ENCODE results near the gene TMEM138.
A peak's percentile ranks its signal among the peaks of the same experiment; 100 is the strongest.

Gene TMEM138

DNA sequence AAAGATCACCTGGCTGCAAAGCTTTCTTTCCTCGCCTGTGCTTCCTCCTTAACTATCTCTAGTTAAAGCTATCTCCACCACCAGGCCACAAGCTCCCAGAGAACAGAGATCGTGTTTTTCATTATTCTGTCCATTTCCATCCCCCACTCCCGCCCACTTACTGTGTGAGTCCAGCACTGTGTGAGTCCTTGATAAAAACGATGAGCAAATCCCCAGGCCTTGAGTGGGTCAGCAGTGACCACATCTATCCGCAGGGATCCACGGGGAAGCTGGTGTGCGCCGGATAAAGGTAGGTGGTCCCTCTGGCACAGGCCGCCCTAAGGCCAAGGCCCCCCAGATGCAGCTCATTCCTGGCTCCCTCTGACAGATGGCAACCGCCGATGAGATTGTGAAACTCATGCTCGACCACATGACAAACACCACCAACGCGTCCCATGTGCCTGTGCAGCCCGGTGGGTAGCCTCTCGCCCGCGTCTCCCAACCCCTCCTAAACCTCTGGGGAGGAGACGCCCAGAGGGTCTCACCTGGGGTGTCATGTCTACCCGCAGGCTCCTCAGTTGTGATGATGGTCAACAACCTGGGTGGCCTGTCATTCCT lies 19.9 kb upstream of the TMEM138 start:
- no peak for DNase-seq

DNA sequence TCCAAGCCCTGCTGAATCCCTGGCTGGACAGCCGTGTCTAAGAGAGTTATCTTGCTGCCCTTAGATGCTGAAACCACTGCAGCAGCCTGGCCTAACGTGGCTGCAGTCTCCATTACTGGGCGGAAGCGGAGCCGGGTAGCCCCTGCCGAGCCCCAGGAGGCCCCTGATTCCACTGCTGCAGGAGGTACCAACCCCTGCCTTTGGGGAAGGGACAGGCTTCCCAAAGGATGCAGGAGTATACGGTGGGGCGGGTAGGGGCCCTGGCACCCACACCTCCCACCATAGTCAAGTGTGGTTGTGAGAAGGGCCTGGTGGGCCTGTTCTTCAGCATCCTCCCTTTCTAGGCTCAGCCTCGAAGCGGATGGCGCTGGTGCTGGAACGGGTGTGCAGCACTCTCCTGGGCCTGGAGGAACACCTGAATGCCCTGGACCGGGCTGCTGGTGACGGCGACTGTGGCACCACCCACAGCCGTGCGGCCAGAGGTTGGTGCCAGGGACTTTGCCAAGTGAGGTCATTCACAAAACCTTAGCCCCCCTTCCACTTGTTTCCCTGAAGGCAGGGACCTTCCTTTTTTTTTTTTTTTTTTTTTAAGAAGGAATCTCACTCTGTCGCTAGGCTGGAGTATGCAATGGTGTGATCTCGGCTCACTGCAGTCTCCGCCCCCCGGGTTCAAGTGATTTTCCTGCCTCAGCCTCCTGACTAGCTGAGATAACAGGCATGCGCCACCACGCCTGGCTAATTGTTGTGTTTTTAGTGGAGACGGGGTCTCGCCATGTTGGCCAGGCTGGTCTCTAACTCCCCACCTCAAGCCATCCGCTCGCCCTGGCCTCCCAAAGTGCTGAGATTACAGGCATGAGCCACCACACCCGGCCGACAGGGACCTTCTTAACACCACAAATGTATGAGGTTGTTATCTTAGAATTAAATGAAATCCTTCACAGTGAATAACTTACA lies 18.1 kb upstream of the TMEM138 start:
- DNase-seq: no peak

DNA sequence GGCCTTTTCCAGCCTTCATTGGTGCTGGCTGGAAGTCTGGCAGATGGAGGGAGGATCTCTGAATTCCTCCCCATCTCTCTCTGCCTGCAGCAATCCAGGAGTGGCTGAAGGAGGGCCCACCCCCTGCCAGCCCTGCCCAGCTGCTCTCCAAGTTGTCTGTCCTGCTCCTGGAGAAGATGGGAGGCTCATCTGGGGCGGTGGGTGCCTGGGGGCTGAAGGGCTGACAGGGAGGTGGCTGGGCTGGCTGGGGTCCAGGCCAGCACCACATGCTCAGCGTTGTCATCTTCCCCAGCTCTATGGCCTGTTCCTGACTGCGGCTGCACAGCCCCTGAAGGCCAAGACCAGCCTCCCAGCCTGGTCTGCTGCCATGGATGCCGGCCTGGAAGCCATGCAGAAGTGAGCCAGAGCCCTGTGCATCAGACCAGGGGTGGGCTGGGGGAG lies 17.0 kb upstream of the TMEM138 start:
- DNase-seq: no peak

DNA sequence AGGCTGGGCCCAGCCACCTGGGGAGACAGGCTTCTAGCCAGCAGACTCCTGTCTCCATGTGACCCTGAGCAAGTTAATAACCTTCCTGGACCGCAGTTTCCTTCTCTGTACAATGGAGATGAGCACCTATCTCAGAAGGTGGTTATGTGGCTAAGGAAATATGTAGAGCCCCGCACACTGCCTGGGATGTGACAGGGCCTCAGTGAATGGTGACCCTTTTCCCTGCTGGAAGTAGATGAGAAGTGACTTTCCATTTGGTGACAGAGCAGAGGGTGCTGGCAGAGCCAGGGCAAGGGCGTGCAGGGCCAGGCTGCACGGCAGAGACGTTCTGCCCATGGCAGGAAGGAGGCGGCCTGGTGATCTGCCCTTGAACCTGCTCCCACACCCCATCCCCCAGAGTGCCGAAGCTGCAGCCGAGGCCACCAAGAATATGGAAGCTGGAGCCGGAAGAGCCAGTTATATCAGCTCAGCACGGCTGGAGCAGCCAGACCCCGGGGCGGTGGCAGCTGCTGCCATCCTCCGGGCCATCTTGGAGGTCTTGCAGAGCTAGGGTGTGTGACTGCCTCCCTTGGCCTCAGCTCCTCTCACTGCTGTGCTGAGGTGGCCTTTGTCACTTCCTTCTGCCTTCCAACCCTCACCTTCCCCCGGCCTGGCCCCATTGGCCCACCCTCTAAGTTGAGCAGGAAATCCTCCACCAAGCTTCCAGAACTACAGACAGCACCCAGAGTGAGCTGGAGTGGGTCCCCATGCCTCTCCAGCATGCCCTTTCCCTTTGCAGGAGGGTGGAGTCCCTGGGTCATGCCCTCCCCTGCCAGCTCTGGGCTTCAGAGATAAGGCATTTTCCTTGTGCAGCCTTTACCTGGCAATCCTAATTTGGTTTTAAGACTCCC lies 16.0 kb upstream of the TMEM138 start:
- no peak for DNase-seq

DNA sequence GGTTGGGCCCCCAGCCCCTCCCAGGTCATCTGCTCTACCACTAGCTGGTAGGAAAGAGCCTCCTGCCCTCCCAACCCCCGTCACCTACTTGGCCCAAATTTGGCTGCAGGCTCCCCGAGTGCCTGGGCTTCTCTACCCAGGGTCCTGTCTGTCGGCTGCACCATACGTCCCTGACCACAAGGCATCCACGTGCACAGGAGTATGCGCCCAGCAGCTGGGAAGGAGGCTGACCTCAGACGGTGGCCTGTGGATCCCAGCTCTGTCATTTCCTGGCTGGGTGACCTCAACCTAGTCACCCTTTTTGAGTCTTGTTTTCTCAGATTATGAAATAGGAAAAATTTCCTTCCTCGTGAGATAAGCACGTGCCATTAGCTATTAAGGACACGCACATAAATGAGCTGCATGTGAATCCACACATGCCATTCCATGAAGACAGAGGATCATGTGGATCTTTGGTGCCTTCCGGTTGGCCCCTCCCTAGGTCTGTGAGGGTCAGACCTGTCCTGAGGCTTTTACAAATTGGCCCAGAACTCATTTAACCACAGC lies 14.2 kb upstream of the TMEM138 start:
- DNase-seq: no peak

DNA sequence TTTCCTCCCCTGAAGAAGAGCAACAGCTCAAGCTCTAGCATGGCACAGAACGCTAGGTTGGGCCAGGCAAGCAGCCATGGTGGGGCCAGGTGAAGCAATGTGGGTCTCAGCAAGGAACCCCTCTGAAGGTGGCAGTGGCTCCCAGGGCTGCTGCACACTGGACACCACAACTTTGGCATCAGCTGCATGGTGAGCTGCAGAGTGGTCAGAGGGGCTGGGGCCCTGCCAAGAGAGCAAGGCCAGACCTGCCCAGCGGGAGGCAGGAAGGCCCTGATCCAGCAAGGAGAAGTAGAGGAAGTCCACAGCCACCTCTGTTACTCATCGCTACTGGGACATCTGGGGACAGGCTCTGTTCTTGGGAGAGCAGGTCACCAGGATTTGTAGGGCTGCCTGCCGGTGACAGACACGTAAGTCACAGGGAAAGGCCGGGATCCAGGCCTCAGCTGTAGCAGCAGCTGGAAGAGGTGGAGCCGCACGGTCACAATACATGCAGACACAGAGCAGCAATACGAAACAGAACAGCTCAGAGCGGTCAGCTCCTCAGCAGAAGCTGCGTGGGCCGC lies 12.9 kb upstream of the TMEM138 start:
- DNase-seq: no peak

DNA sequence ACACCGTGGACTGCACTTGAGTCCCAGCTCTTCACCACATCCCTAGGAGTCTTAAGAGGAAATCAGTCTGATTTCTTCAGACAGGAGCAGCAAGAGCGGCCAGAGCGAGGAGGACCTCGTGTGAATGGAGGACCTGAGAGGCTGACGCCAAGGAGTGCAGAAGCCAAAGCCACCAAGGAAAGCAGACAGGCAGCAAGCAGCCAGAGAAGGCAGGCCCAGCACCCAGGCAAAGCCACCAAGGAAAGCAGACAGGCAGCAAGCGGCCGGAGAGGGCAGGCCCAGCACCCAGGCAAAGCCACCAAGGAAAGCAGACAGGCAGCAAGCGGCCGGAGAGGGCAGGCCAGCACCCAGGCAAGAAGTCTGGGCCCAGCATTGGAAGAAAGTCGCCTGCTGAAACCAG lies 12.3 kb upstream of the TMEM138 start:
- no peak for DNase-seq

DNA sequence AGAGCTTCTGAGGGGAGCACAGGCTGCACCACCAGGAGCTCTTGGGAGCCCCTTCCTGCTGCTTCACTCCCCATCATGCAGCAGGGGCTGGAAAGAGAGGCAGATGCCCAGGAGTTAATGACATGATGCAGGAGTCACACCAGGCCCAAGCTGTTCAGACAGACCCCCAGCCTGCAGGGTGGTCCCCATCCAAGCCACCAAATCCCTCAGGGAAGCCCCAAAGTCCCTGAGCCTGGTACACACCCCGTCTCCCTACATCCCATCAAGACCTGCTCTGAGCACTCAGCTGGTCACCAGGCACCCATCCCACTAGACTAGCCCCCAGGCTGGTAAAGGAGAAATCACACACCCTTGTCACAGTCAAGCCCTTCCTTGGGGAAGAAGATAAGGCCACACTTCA lies 11.8 kb upstream of the TMEM138 start:
- DNase-seq: no peak

DNA sequence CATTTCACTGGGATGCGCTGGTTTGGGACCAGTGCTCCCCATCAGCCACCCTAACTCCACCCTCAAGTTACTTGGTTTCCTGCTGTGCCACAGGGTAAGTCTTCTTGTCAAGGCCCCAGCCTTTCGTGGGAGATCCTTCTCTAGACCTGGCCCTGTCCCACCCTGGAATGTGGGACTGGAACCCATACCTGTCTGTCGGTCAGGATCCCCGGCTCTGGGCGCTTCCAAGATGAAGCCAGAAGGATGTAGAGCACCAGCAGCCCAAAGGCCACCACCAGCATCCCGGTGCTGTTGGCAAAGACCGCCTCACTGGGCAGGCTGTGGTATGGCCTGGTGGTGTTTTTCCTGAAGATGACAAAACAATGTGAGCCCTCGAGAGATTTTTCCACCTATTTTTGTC lies 11.4 kb upstream of the TMEM138 start:
- no peak for DNase-seq

DNA sequence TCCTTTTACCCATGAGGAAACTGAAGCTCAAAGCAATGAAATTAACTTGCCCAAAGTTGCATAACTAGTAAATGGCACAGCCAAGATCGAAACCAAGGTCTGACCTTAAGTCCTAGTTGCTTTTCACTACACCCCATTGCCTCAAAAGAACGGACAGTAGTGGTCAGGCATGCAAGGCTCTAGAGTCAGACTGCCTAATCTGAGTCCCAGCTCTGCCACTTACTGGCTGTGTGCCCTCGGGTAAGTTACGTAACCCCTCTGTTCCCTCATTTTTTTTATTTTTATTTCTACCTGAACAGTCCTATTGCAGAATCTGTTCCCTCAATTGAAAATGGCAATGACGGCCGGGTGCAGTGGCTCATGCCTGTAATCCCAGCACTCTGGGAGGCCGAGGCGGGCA lies 10.1 kb upstream of the TMEM138 start:
- no peak for DNase-seq

DNA sequence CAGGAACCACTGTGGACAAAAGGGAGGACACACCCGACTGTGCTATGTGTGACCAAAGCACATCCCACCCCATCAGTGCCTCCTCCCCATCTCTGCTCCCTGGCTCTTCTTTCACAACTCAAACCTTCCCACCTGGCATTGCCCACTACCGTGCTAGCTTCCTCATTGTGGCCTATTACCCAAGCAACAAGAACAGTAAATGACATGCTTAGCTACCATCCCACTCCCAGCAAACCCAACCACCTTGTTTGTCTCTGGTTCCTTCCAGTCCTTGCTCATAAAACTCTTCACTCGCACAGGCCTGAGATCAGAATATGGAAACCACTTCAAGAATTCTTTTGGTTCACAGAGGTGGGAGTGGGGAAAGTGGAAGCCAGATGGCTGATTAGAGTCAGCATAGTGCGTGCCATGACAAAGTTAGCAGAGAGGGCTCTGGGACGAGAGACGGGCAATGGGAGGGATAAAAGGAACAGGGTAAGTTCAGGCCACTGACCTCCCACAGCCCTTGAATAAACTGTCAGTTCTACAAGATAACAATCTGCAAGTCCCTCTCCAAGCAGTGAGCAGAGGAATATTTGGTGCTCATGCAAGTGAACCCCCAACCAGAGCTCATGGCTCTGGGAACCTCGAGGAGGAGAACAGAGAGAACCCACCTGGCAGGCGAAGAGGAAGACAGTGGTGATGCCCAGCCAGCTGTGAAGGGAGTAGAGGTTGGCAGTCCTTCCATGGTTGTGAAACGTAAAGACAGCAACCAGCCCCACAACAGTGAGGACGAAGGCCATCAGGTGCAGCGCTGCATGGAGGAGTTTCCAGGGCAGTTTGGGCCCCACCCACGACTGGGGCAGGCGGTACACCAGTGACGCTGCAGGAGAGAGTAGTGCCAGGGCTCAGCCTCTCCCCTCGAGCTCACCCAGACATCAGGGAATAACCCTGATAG lies 8.8 kb upstream of the TMEM138 start:
- no peak for DNase-seq

DNA sequence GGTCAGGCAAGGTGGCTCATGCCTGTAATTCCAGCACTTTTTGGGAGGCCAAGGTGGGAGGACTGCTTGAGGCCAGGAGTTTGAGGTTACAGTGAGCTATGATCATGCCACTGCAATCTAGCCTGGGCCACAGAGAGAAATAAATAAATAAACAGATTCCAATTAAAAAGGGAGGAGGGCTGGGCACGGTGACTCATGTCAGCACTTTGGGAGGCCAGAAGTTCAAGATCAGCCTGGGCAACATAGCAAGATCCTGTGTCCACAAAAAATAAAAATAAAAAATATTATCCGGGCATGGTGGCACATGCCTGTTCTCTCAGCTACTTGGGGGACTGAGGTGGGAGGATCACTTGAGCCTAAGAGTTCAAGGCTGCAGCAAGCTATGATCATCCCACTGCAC lies 8.0 kb upstream of the TMEM138 start:
- no peak for DNase-seq

DNA sequence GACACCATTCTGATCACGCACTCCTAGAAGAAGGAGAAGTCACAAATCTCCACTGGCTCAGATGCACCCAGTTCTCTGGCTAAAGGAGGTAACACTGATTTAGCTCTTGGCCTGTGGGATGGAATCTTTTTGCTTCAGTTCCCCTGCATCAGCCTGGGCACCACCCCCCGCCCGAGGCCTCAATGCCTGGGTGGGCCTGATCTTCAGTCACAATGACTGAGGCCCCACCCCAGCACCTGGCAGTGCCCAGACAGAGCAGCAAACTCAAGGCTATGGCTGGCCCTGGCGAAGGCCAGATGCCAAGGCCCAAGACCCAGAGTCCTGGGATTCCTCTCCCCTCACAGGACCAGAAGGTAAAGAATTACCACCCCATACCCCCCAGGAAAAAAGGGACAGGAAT lies 5.5 kb upstream of the TMEM138 start:
- DNase-seq: no peak

DNA sequence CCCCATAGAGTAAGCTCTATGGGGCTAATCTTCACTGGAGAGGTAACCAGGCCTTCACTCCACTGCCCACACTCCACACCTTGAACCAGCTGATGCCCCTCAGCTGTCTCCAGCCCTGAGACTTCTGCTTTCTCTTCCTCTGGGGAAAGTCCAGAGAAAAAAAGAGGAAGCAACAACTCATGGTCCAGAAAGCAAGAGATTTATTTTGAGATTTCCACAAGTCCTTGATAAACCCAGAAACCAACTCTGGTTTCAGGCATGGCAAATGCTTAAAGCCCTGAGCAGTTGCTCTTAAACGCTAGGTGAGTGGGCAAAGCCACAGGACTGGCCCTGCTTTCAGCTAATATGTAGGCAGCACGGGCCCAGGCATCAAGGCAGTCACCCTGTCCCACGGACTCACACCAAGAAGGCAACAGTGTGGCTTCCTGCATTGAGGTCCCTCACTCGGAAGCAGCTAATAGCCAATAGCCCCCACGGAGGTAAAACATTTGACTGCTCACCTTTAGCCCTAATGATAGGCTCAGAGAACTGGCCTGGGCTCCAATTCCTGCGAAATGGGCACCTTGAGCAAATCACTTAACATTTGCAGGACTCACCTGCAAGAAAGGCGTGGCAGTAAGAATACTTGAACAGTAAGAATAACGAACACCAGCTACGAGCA lies 4.8 kb upstream of the TMEM138 start:
- peak; percentile 20 for DNase-seq

DNA sequence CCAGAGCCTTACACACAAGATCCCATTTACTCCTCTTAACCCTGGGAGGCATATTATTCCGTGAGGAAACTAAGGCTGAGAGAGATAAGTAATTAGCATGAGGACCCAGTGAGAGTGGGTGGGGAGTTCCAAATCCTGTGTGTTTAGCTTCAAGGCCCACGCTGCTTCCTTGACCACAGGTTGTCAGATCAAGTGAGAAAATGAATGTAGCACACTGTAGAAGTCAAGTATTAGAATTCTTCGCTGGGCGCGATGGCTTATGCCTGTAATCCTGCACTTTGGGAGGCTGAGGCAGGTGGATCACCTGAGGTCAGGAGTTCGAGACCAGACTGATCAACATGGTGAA lies 4.3 kb upstream of the TMEM138 start:
- no peak for DNase-seq

DNA sequence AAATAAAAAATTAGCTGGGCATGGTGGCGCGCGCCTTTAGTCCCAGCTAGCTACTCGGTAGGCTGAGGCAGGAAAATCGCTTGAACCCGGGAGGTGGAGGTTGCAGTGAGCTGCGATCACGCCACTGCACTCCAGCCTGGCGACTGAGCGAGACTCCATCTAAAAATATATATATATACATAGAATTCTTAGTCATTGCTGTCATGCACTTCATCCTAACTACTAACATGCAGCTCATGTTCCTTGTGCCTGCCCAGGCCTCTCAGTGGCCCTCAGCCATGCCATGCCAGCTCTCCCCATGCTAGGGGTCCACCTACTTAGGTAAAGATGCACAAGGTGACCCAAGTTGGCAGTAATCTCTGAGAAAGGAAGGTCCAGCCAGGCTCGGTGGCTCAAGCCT lies 3.6 kb upstream of the TMEM138 start:
- DNase-seq: no peak

DNA sequence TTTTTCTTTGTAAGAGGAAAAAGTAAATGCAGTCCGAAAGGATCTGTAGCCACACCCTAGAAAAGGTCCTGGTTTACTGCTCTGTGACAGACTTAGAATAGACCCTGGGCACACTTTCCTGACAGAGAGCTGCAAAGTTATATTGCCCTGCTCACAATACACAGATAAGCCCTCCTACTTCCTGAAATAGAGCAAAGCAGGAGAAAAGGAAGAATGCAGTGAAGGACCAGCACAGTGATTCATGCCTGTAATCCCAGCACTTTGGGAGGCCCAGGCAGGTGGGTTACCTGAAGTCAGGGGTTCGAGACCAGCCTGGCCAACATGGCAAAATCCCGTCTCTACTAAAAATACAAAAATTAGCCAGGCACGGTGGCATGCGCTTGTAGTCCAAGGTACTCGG lies 2.7 kb upstream of the TMEM138 start:
- DNase-seq: no peak

DNA sequence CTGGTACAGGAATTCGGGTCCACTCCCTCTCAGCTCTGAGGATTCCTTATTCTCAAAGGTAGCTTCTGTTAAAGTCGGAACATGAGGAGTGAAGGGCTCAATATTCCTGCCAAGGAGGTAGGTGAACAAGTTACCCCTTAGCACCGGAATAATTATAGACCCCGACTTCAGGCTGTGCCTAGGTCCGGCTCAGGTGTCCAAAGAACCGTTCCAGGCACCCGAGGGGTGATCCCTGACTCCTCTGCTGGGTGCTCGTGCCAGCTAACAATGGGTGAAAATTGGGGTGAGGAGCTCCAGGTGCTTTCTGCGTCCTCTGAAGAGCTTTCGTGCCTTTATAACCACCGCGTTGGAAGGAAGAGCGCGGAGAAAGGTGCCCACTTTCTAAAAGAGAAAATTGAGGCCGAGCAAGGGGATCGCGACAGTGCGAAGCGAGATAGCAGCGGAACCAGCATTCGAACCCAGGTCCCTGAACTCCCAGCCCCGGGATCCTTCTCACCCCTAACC lies 885 bp upstream of the TMEM138 start:
- DNase-seq: no peak

DNA sequence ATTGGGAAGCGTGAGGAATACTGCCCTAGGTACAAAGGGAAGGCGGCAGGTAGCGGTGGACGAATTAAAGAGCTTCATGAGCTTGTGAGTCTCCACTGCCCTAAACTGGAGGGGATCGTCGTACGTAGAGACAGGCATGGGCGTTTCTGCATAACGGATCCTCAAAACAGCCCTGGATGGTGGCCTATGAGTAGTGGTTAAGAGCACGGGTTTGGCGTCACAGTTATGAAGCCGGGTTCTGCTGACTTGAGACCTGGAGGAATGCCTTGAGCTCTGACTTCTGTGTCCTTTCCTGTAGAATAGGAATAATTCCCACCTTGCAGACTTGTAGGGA lies 335 bp downstream of the TMEM138 start:
- DNase-seq: no peak

DNA sequence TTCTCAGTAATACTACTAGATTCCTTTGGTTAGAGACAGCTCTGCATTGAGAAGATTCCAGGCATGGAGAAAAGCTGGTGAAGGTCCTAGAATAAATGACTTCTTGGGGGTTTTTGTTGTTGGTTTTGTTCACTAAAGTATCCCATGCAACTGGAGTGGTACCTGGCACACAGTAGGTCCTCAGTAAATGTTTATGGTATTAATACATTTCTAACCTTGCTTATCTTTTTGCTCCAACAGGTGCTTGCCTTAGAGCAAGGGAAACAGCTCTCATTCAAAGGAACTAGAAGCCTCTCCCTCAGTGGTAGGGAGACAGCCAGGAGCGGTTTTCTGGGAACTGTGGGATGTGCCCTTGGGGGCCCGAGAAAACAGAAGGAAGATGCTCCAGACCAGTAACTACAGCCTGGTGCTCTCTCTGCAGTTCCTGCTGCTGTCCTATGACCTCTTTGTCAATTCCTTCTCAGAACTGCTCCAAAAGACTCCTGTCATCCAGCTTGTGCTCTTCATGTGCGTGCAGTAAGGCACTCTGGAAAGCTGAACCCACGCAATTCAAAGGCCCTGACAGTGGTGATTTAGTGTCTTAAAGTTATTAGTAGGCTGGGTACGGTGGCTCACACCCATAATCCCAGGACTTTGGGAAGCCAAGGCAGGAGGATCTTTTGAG lies 2.0 kb downstream of the TMEM138 start:
- DNase-seq: no peak

DNA sequence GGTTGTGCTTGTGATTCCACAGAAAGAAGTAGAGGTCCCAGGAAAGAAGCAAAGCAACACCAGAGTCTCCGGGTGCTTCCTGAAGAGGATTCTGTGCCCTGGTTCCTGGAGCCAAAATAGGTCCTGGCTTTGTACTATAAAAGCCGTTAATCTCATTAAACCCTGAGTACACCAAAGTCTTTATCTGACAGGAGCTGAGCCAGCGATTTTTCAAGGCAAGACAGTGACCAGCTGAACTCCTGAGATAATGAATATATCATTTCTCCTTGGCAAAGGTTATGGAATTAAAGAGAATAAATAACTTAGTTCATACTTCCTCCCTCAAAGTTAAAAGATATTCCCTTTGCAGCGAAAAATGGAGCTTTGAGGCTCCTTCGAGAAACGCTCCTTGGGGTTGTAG lies 5.2 kb downstream of the TMEM138 start:
- no peak for DNase-seq

Measured in CD4-positive, alpha-beta T cell treated with Interleukin-17A for 1 hour (primary cell).